ENCODE measurements around the gene EMC9.

- TF ChIP-seq CTCF (IDR thresholded peaks at IDR 0.05) (peak; percentile 93 to 99 (median 97)), POLR2A (IDR thresholded peaks at IDR 0.05) (peak in 3 of 4 donors; percentile 31 to 77 (median 65))
These were observed 19.7 kb upstream of the EMC9 start, which contains the start of gene IRF9 for GRCh38 chr14:24160850-24161804.
